Omental fat pad (tissue), 4 donors: Measurements from ENCODE around the gene FAM107B. TPM values are rescaled to one million over a fixed set of nuclear protein-coding genes. Genes with fewer than 3 reads are reported as not detected.

ENCODE experiments used
- ATAC-seq: fragments of 150-250 bp; one replicate; pipeline ENCODE4 v1.9.1; 2016; ENCODE audit warnings: mild to moderate bottlenecking, moderate library complexity; ENCODE audit not compliant: low FRiP score
- DNase-seq: peaks from one replicate; pipeline ENCODE4 v3.0.0-alpha.2; 2019; ENCODE audit warnings: low spot score
- CTCF ChIP-seq, 3 donors: fragments of 450-650 bp; IDR thresholded peaks; one replicate each; pipeline ENCODE4 v1.5.1; 2016 to 2017; ENCODE audit warnings: antibody characterized with exemption in 3 of 3, mild to moderate bottlenecking in 3 of 3, moderate library complexity in 2 of 3
- total RNA-seq, 4 donors: library from RNA; depleted of rRNA; stranded (reverse); fragments of >200 nt; gene quantifications; one replicate each; pipeline ENCODE4 v1.1.0, GENCODE V29; 2016

Gene FAM107B
- total RNA-seq, 4 donors from 2014 or later, result 27.3 to 77.5 (median 53.7) TPM

DNA sequence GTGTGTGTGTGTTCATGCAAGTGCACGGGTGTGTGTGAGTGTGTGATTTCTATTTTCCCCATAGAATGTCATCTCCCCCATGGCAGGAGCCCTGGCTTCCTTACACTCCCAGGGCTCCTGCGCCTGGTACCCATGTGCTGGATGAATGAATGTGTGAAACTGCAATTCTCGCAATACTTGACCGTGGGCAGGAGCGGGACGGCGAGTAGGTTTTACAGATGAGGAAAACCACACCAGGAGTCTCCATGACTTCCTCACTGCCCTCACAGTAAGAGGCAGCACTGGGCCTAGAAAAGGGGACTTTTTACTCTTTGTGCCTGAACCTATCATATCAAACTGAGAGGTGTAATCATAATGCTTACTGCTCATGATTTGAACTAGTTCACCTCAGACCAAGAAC, 276.4 kb downstream of the FAM107B start:
- no peak for TF ChIP-seq CTCF (IDR thresholded peaks at IDR 0.05)
- no peak for DNase-seq
- ATAC-seq, result no peak

- no peak for TF ChIP-seq CTCF (IDR thresholded peaks at IDR 0.05)
- DNase-seq (no peak), ATAC-seq (no peak)
Measured at GRCh38 chr10:14491811-14492210, 282.9 kb downstream of the FAM107B start.

DNA sequence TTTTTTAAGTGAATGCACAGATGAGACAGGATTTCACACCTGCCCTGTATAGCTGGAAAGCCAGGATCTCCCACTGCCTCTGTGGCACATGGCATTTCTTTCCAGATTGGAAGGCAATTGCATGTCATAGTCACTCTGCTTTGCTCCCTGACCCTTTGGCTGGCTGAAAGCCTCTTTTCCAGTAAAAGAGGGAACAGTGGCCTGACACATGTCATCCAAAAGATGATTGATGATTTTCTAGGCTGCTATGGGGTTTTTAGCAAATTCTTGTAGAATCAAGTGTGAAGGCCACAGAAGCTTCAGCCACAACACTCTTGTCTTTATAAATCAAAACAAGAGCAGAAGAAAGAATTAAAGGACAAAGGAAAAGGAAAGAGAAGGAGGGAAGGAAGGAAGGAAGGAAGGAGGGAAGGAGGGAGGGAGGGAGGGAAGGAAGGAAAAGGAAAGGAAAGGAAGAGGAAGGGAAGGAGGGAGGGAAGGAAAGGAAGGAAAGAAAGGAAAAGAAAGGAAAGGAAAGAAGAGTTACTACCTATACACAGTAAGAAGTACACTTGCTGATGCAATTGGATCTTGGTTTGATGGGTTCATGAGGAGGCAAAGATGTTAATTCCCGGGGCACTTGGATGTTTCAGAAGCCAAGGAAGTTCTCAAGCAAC, 285.0 kb downstream of the FAM107B start:
- ATAC-seq, result no peak
- TF ChIP-seq CTCF (IDR thresholded peaks at IDR 0.05), result no peak

DNA sequence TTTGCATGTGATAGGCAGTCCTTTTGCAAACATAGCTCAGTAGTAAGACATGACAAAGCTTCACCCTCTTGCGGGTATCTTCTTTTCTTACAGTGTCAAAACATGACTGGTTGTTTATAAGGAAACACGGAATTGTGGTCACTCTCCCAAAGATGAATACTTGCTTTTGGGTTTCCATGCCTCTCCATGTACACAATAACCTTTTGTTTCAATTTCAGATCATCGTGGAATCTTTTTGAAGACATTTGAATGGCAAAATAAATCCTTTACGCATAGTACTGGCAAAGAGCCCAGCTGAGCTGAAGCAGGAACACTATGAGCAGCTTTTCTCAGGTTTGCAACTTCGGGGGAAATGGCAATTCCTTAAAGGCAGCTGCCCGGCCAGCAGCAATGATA, 287.2 kb downstream of the FAM107B start:
- ATAC-seq (no peak), DNase-seq (no peak)
- TF ChIP-seq CTCF (IDR thresholded peaks at IDR 0.05), result no peak

More for the DNA sequence above, 285.0 kb downstream of the FAM107B start:
- DNase-seq, result no peak

DNA sequence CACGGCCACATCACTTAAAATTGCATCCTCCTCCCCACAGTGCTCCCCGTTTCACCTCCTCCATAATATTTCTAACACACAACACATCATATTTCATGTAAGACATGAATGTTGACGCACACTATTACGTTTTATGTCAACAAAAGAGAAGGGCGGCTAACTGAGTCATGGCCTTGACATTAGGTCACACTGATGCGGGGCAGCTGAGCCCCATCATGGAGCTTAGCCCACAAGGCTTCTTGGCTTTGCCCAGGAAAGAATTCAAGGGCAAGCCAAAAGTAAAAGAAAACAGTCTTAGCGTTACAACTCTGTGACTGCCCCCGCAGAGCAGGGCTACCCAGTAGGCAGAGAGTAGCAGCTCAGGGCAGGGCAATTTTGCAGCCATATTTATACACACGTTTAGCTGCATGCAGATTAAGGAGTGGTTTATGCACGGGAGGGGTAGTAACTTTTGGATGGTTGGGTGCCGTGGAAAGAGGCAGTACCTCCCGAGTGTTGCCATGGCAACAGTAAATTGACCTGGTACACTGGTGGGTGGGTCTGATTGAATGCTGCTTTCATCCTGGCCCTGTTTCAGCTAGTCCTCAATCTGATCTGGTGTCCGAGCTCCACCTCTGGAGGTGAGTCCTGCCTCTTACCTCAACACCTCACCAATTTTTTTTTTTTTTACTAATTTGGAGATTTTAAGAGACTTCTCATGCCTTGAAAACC, 287.8 kb downstream of the FAM107B start:
- no peak for TF ChIP-seq CTCF (IDR thresholded peaks at IDR 0.05)
- DNase-seq, result no peak
- peak; percentile 32 for ATAC-seq

- ATAC-seq (no peak), DNase-seq (no peak)
- TF ChIP-seq CTCF (IDR thresholded peaks at IDR 0.05), result no peak
Measured at GRCh38 chr10:14485986-14486385, 288.7 kb downstream of the FAM107B start.

DNA sequence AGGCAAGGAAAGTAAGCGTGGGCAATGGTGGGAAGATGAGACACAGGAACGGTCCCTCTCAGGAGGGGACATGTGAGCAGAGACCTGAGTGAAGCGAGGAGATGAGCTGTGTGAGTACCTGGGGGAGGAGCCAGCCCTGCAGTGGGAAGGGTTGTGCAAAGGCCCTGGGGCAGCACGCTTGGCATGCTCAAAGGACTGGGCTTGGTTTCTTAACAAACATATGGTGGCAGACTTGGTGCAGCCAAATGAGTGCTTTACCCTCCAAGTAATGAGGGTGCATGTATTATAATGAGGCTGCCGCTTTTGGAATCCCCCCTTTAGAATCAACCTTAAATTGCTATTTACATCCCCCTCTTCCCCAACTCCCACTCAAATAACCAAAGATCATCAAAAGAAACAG, 291.3 kb downstream of the FAM107B start:
- no peak for TF ChIP-seq CTCF (IDR thresholded peaks at IDR 0.05)
- DNase-seq (no peak), ATAC-seq (no peak)
